ENCODE results near the gene ACSL3. TPM values are rescaled to one million over a fixed set of nuclear protein-coding genes. Genes with fewer than 3 reads are reported as not detected.
"Not testable (repeated sequence)": the region's sequence is repeated elsewhere in the genome, so short reads cannot be mapped to it uniquely, and the experiment has no call there.

The ACSL3 gene
- total RNA-seq, 2 donors from 2014 or later: 52.2 to 54.6 TPM

GRCh38 chr2:222846003-222846402 lies 14.8 kb upstream of the ACSL3 start:
- DNase-seq (ENCODE audit: low spot score): no peak
- intact Hi-C loops (cut with DNase I): no loop called here

- DNase-seq (ENCODE audit: low spot score); intact Hi-C loops (cut with DNase I): not testable (repeated sequence)
These were observed 12.8 kb upstream of the ACSL3 start for GRCh38 chr2:222848031-222848430.

GRCh38 chr2:222848862-222849261 lies 12.0 kb upstream of the ACSL3 start:
- intact Hi-C loops (cut with DNase I): no loop called here
- DNase-seq (ENCODE audit: low spot score): no peak

- no peak for DNase-seq (ENCODE audit: low spot score)
- intact Hi-C loops (cut with DNase I): no loop called here
These were observed 8.7 kb upstream of the ACSL3 start for GRCh38 chr2:222851956-222852617.

GRCh38 chr2:222854773-222855700 lies 5.8 kb upstream of the ACSL3 start:
- intact Hi-C loops (cut with DNase I): no loop called here
- no peak for DNase-seq (ENCODE audit: low spot score)

GRCh38 chr2:222859786-222860612 lies 837 bp upstream of the ACSL3 start:
- no peak for DNase-seq (ENCODE audit: low spot score)
- intact Hi-C loops (cut with DNase I): no loop called here

GRCh38 chr2:222861411-222862105 lies 722 bp downstream of the ACSL3 start:
- intact Hi-C loops (cut with DNase I): no loop called here
- peak; percentile 87 for DNase-seq (ENCODE audit: low spot score)

GRCh38 chr2:222862106-222862908 lies 1.5 kb downstream of the ACSL3 start:
- no peak for DNase-seq (ENCODE audit: low spot score)
- intact Hi-C loops (cut with DNase I): no loop called here

- intact Hi-C loops (cut with DNase I): no loop called here
- no peak for DNase-seq (ENCODE audit: low spot score)
These were observed 2.2 kb downstream of the ACSL3 start for GRCh38 chr2:222862909-222863544.

- intact Hi-C loops (cut with DNase I): no loop called here
- no peak for DNase-seq (ENCODE audit: low spot score)
These were observed 3.5 kb downstream of the ACSL3 start for GRCh38 chr2:222864296-222864695.

GRCh38 chr2:222865301-222865700 lies 4.5 kb downstream of the ACSL3 start:
- DNase-seq (ENCODE audit: low spot score): no peak
- intact Hi-C loops (cut with DNase I): no loop called here

GRCh38 chr2:222866358-222866960 lies 5.6 kb downstream of the ACSL3 start:
- no peak for DNase-seq (ENCODE audit: low spot score)
- intact Hi-C loops (cut with DNase I): no loop called here

- DNase-seq (ENCODE audit: low spot score): not testable (repeated sequence)
- intact Hi-C loops (cut with DNase I): loop anchor here in 1 of 2 donors (1.0 kb wide), 1 partner anchor 41 kb away; no protein-coding TSS in a partner anchor
These were observed 7.9 kb downstream of the ACSL3 start for GRCh38 chr2:222868560-222869251.

- no peak for DNase-seq (ENCODE audit: low spot score)
- intact Hi-C loops (cut with DNase I): loop anchor here in 1 of 2 donors (1.0 kb wide), 1 partner anchor 40 kb away; no protein-coding TSS in a partner anchor
These were observed 8.4 kb downstream of the ACSL3 start for GRCh38 chr2:222869252-222869560.

GRCh38 chr2:222871291-222871690 lies 10.5 kb downstream of the ACSL3 start:
- intact Hi-C loops (cut with DNase I): no loop called here
- no peak for DNase-seq (ENCODE audit: low spot score)

- DNase-seq (ENCODE audit: low spot score): no peak
- intact Hi-C loops (cut with DNase I): no loop called here
These were observed 11.7 kb downstream of the ACSL3 start for GRCh38 chr2:222872551-222872950.

GRCh38 chr2:222875482-222875881 lies 14.6 kb downstream of the ACSL3 start:
- no peak for DNase-seq (ENCODE audit: low spot score)
- intact Hi-C loops (cut with DNase I): no loop called here

Measured in posterior vena cava (tissue), 2 donors.